ENCODE measurements around the gene CPNE5. TPM values are rescaled to one million over a fixed set of nuclear protein-coding genes. Genes with fewer than 3 reads are reported as not detected.

Gene CPNE5
- total and polyA plus RNA-seq, 8 donors, result 1.2 to 7.3 (median 6.4) TPM

GRCh38 chr6:36851149-36851614 lies 11.9 kb upstream of the CPNE5 start:
- ATAC-seq (peak; percentile 46), DNase-seq (peak in 2 of 4 donors; percentile 43 to 74)
- TF ChIP-seq, protein P1, sequence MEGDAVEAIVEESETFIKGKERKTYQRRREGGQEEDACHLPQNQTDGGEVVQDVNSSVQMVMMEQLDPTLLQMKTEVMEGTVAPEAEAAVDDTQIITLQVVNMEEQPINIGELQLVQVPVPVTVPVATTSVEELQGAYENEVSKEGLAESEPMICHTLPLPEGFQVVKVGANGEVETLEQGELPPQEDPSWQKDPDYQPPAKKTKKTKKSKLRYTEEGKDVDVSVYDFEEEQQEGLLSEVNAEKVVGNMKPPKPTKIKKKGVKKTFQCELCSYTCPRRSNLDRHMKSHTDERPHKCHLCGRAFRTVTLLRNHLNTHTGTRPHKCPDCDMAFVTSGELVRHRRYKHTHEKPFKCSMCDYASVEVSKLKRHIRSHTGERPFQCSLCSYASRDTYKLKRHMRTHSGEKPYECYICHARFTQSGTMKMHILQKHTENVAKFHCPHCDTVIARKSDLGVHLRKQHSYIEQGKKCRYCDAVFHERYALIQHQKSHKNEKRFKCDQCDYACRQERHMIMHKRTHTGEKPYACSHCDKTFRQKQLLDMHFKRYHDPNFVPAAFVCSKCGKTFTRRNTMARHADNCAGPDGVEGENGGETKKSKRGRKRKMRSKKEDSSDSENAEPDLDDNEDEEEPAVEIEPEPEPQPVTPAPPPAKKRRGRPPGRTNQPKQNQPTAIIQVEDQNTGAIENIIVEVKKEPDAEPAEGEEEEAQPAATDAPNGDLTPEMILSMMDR (IDR thresholded peaks at IDR 0.05), result peak; percentile 70 to 82
- peaks cover 0 to 22% of the 10 kb centered on the region in 2 donors for H3K36me3 ChIP-seq
- H3K27me3 ChIP-seq, result no peaks in the 10 kb centered on the region
- peak overlapping the region in 1 of 2 donors; percentile 82 for H3K27ac ChIP-seq
- H3K4me3 ChIP-seq, result no peak overlapping the region
- peaks cover 14 to 45% of the 10 kb centered on the region in 2 donors for H3K4me1 ChIP-seq
- peaks cover 0 to 2% of the 10 kb centered on the region in 2 donors for H3K9me3 ChIP-seq
- intact Hi-C loops (cut with DNase I), result loop anchor here in 1 of 2 donors (2.0 kb wide), 1 partner anchor 84 kb away; no protein-coding TSS in a partner anchor

DNA sequence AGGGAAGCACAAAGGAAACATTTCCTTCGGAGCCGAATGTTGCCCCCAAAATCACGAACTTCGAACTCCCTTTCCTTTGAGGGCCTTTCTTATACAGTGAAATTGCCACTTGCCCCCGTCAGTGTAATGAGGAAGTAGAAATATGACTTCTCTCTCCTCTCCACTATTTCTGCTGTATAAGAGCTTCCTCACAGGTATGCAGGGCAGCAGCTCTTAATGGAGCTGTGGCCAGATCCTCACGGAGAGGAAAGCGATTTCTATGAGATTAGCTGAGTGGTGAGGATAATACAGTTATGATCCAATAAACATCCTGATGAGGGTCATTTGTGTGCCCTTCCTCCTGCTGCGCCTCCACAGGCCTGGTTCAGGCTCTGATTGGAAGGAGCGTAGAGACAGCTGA lies 10.8 kb upstream of the CPNE5 start:
- intact Hi-C loops (cut with DNase I), result loop anchor here in 1 of 2 donors (2.0 kb wide), 1 partner anchor 83 kb away; no protein-coding TSS in a partner anchor
- H3K27me3 ChIP-seq, result no peaks in the 10 kb centered on the region

DNA sequence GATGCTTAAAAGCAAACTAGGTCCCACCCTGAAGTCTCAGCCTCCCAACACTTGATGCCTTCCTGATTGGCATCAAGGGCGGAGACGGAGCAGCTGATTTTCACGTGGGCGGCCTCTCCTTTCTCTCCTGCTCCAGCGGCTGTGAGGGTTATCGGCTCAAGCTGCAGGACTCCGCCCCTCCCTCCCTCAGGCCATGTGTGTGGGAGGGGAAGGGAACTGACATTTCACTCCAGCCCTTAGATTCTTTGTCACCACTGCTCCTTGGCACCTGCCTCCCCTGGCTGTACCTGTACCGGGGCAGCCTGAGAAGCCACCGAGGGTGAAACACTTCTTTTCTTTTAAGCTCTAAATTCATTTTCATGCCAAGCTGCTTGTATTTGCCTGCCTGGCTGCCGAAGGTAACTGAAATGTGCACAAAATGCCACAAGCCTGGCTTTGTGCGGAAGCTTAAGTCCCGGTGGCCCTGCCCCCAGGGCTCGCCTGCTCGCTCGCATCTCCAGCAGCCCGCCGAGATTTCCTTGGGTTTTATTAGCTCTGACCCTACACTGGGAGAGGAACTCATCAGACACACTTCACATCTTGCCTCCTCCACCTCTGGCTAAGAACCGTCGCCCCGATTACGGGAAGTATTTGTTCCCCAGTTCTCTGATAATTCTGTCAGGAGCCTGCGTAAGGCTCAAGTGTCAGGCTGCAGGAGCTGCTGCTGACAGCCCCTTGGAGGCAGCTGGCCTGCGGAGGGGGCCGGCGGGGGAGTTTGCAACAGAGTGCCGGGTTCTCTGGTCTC lies 9.6 kb upstream of the CPNE5 start:
- intact Hi-C loops (cut with DNase I), result no loop called here
- peak; percentile 89 for ATAC-seq
- Histone ChIP-seq H3K27me3 (no peaks in the 10 kb centered on the region), H3K9me3 (peaks cover 0 to 2% of the 10 kb centered on the region in 2 donors), H3K27ac (no peak overlapping the region), H3K4me3 (no peak overlapping the region), H3K4me1 (peaks cover 14 to 44% of the 10 kb centered on the region in 2 donors), H3K36me3 (peaks cover 0 to 4% of the 10 kb centered on the region in 2 donors)
- peak in 2 of 4 donors; percentile 79 to 82 for DNase-seq
- TF ChIP-seq, protein P1 (IDR thresholded peaks at IDR 0.05), result no peak

More for the DNA sequence above, 10.8 kb upstream of the CPNE5 start:
- peaks cover 0 to 2% of the 10 kb centered on the region in 2 donors for H3K9me3 ChIP-seq
- peaks cover 14 to 45% of the 10 kb centered on the region in 2 donors for H3K4me1 ChIP-seq
- no peak for DNase-seq
- TF ChIP-seq, protein P1 (IDR thresholded peaks at IDR 0.05), result no peak
- no peak for ATAC-seq
- H3K4me3 ChIP-seq, result no peak overlapping the region
- H3K27ac ChIP-seq, result no peak overlapping the region
- H3K36me3 ChIP-seq, result peaks cover 0 to 10% of the 10 kb centered on the region in 2 donors

- Histone ChIP-seq H3K27me3 (no peaks in the 10 kb centered on the region), H3K4me3 (no peak overlapping the region), H3K9me3 (peaks cover 0 to 2% of the 10 kb centered on the region in 2 donors), H3K27ac (no peak overlapping the region), H3K4me1 (peaks cover 7 to 38% of the 10 kb centered on the region in 2 donors), H3K36me3 (no peaks in the 10 kb centered on the region)
- intact Hi-C loops (cut with DNase I), result no loop called here
- TF ChIP-seq, protein P1 (IDR thresholded peaks at IDR 0.05), result no peak
- DNase-seq (no peak), ATAC-seq (no peak)
Observed at GRCh38 chr6:36847991-36848390, 8.7 kb upstream of the CPNE5 start.

- ATAC-seq (no peak), DNase-seq (no peak)
- TF ChIP-seq, protein P1 (IDR thresholded peaks at IDR 0.05), result no peak
- Histone ChIP-seq H3K4me3 (no peak overlapping the region), H3K4me1 (peaks cover 7 to 30% of the 10 kb centered on the region in 2 donors), H3K9me3 (peaks cover 0 to 2% of the 10 kb centered on the region in 2 donors), H3K36me3 (no peaks in the 10 kb centered on the region), H3K27ac (no peak overlapping the region), H3K27me3 (no peaks in the 10 kb centered on the region)
- intact Hi-C loops (cut with DNase I), result no loop called here
Observed at GRCh38 chr6:36847152-36847551, 7.9 kb upstream of the CPNE5 start.

All from left lung (tissue), 10 donors.